Measurements from ENCODE around the gene CRB2. TPM values are rescaled to one million over a fixed set of nuclear protein-coding genes. Genes with fewer than 3 reads are reported as not detected.

Gene CRB2
- total and polyA plus RNA-seq, 2 of the 13 experiments (the other 11 are each of a cell fraction or from before 2014, with no cell fraction given) = 0.01 to 0.29 TPM

DNA sequence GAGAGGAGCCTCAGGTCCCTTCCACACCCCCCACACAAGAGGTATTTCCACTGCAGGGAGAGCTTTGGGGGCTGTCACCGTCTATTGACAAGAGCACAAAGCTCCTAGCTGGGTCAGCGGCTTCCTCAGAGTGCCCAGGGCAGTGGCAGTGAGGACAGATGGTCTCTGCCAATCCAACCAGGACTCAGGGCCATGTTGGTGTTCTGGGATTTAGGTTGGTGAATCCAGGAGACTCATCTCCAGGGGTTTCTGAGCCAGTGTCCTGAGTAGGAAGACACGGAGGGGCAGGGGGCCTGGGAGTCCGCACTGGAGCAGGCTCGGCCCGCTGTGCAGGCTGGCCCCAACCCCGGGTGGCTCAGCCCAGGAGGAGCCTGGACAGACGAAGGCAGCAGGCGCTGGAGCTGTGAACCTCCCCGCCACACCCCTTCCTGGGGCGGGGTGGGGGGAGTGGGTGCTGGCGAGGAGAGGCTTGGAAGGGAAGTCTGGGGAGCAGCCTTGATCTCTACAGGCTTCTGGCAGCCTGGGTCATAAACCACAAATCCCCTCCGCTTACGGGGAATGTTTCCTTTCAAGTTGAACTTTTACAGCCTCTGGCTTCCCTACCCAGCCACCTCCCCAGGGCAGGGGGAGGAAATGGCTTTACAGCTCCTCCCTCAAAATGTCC, 19.6 kb downstream of the CRB2 start (continued):
- TF ChIP-seq PHF5A (CRISPR knock-in tag; IDR thresholded peaks at IDR 0.05; ENCODE audit: low read depth, unreplicated experiment) = no peak
- TF ChIP-seq SOX6 (IDR thresholded peaks at IDR 0.05) = no peak
- TF ChIP-seq SOX6 (CRISPR knock-in tag; IDR thresholded peaks at IDR 0.05) = no peak
- TF ChIP-seq, protein P1, sequence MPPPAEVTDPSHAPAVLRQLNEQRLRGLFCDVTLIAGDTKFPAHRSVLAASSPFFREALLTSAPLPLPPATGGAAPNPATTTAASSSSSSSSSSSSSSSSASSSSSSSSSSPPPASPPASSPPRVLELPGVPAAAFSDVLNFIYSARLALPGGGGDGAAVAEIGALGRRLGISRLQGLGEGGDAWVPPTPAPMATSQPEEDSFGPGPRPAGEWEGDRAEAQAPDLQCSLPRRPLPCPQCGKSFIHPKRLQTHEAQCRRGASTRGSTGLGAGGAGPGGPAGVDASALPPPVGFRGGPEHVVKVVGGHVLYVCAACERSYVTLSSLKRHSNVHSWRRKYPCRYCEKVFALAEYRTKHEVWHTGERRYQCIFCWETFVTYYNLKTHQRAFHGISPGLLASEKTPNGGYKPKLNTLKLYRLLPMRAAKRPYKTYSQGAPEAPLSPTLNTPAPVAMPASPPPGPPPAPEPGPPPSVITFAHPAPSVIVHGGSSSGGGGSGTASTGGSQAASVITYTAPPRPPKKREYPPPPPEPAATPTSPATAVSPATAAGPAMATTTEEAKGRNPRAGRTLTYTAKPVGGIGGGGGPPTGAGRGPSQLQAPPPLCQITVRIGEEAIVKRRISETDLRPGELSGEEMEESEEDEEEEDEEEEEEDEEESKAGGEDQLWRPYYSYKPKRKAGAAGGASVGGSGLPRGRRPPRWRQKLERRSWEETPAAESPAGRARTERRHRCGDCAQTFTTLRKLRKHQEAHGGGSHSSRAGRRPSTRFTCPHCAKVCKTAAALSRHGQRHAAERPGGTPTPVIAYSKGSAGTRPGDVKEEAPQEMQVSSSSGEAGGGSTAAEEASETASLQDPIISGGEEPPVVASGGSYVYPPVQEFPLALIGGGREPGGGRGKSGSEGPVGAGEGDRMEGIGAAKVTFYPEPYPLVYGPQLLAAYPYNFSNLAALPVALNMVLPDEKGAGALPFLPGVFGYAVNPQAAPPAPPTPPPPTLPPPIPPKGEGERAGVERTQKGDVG (CRISPR knock-in tag; IDR thresholded peaks at IDR 0.05; ENCODE audit: borderline replicate concordance) = no peak
- TF ChIP-seq DMAP1 (CRISPR knock-in tag; IDR thresholded peaks at IDR 0.05) = no peak
- TF ChIP-seq, protein P2, sequence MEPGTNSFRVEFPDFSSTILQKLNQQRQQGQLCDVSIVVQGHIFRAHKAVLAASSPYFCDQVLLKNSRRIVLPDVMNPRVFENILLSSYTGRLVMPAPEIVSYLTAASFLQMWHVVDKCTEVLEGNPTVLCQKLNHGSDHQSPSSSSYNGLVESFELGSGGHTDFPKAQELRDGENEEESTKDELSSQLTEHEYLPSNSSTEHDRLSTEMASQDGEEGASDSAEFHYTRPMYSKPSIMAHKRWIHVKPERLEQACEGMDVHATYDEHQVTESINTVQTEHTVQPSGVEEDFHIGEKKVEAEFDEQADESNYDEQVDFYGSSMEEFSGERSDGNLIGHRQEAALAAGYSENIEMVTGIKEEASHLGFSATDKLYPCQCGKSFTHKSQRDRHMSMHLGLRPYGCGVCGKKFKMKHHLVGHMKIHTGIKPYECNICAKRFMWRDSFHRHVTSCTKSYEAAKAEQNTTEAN (CRISPR knock-in tag; conservative IDR thresholded peaks at IDR 0.05) = no peak
- TF ChIP-seq ETV6 (CRISPR knock-in tag; conservative IDR thresholded peaks at IDR 0.05) = no peak
- no peak for TF ChIP-seq ARNT2 (CRISPR knock-in tag; IDR thresholded peaks at IDR 0.05; ENCODE audit: low read depth)
- TF ChIP-seq HMGA1 (CRISPR knock-in tag; conservative IDR thresholded peaks at IDR 0.05) = no peak
- TF ChIP-seq ZFP36 (IDR thresholded peaks at IDR 0.05; ENCODE audit: borderline replicate concordance, low read depth, low read length, partially characterized antibody) = no peak
- no peak for TF ChIP-seq ELF4 (CRISPR knock-in tag; IDR thresholded peaks at IDR 0.05; ENCODE audit: borderline replicate concordance)
- peak; percentile 70; the same call in 1 of the 2 replicates for TF ChIP-seq PITX1 (CRISPR knock-in tag; IDR thresholded peaks at IDR 0.05)
- TF ChIP-seq ELF3 (CRISPR knock-in tag; IDR thresholded peaks at IDR 0.05) = no peak
- TF ChIP-seq, protein P3, sequence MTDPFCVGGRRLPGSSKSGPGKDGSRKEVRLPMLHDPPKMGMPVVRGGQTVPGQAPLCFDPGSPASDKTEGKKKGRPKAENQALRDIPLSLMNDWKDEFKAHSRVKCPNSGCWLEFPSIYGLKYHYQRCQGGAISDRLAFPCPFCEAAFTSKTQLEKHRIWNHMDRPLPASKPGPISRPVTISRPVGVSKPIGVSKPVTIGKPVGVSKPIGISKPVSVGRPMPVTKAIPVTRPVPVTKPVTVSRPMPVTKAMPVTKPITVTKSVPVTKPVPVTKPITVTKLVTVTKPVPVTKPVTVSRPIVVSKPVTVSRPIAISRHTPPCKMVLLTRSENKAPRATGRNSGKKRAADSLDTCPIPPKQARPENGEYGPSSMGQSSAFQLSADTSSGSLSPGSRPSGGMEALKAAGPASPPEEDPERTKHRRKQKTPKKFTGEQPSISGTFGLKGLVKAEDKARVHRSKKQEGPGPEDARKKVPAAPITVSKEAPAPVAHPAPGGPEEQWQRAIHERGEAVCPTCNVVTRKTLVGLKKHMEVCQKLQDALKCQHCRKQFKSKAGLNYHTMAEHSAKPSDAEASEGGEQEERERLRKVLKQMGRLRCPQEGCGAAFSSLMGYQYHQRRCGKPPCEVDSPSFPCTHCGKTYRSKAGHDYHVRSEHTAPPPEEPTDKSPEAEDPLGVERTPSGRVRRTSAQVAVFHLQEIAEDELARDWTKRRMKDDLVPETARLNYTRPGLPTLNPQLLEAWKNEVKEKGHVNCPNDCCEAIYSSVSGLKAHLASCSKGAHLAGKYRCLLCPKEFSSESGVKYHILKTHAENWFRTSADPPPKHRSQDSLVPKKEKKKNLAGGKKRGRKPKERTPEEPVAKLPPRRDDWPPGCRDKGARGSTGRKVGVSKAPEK (CRISPR knock-in tag; IDR thresholded peaks at IDR 0.05; ENCODE audit: borderline replicate concordance) = no peak
- TF ChIP-seq, protein P4, sequence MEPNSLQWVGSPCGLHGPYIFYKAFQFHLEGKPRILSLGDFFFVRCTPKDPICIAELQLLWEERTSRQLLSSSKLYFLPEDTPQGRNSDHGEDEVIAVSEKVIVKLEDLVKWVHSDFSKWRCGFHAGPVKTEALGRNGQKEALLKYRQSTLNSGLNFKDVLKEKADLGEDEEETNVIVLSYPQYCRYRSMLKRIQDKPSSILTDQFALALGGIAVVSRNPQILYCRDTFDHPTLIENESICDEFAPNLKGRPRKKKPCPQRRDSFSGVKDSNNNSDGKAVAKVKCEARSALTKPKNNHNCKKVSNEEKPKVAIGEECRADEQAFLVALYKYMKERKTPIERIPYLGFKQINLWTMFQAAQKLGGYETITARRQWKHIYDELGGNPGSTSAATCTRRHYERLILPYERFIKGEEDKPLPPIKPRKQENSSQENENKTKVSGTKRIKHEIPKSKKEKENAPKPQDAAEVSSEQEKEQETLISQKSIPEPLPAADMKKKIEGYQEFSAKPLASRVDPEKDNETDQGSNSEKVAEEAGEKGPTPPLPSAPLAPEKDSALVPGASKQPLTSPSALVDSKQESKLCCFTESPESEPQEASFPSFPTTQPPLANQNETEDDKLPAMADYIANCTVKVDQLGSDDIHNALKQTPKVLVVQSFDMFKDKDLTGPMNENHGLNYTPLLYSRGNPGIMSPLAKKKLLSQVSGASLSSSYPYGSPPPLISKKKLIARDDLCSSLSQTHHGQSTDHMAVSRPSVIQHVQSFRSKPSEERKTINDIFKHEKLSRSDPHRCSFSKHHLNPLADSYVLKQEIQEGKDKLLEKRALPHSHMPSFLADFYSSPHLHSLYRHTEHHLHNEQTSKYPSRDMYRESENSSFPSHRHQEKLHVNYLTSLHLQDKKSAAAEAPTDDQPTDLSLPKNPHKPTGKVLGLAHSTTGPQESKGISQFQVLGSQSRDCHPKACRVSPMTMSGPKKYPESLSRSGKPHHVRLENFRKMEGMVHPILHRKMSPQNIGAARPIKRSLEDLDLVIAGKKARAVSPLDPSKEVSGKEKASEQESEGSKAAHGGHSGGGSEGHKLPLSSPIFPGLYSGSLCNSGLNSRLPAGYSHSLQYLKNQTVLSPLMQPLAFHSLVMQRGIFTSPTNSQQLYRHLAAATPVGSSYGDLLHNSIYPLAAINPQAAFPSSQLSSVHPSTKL (CRISPR knock-in tag; IDR thresholded peaks at IDR 0.05) = no peak
